H9 (cell line): Measurements from ENCODE around the gene NARF. TPM values are rescaled to one million over a fixed set of nuclear protein-coding genes. Genes with fewer than 3 reads are reported as not detected.

Source experiments
- DNase-seq: peaks from one replicate; pipeline ENCODE4 v3.0.0-alpha.2; 2017
- H2AFZ ChIP-seq: one replicate; pipeline ENCODE4 v1.6.1; 2013; ENCODE audit warnings: mild to moderate bottlenecking, low read length, control low read depth, moderate library complexity
- H2AK5ac ChIP-seq: 2 replicates; pipeline ENCODE4 v1.6.1; 2013; ENCODE audit warnings: low read length, control low read depth, mixed read lengths; ENCODE audit not compliant: insufficient read length
- H2BK120ac ChIP-seq: one replicate; pipeline ENCODE4 v1.6.1; 2013; ENCODE audit warnings: low read depth, mild to moderate bottlenecking, low read length, control low read depth, inconsistent platforms; ENCODE audit not compliant: poor library complexity, severe bottlenecking
- H2BK12ac ChIP-seq: 2 replicates; pipeline ENCODE4 v1.6.1; 2013; ENCODE audit warnings: low read length, control low read depth, mixed read lengths, low read depth; ENCODE audit not compliant: insufficient read length
- H2BK15ac ChIP-seq: 2 replicates; pipeline ENCODE4 v1.6.1; 2013; ENCODE audit warnings: low read depth, low read length, control low read depth
- H2BK20ac ChIP-seq: one replicate; pipeline ENCODE4 v1.6.1; 2013; ENCODE audit warnings: low read depth, mild to moderate bottlenecking, low read length, control low read depth, inconsistent platforms; ENCODE audit not compliant: poor library complexity, severe bottlenecking
- H2BK5ac ChIP-seq: 2 replicates; pipeline ENCODE4 v1.6.1; 2013; ENCODE audit warnings: low read length, control low read depth, mixed read lengths; ENCODE audit not compliant: insufficient read length
- H3K14ac ChIP-seq: 2 replicates; pipeline ENCODE4 v1.6.1; 2013; ENCODE audit warnings: low read length, control low read depth; ENCODE audit not compliant: insufficient read depth
- H3K18ac ChIP-seq: 2 replicates; pipeline ENCODE4 v1.6.1; 2013; ENCODE audit warnings: low read depth, mild to moderate bottlenecking, mixed read lengths, low read length, control low read depth; ENCODE audit not compliant: insufficient read length
- H3K23ac ChIP-seq: 2 replicates; pipeline ENCODE4 v1.6.1; 2013; ENCODE audit warnings: low read length, control low read depth, mixed read lengths, low read depth; ENCODE audit not compliant: insufficient read length
- H3K23me2 ChIP-seq: 2 replicates; pipeline ENCODE4 v1.6.1; 2013; ENCODE audit warnings: low read depth, mild to moderate bottlenecking, mixed read lengths, low read length, control low read depth; ENCODE audit not compliant: insufficient read length, poor library complexity, severe bottlenecking
- H3K27ac ChIP-seq: 2 replicates; pipeline ENCODE4 v1.5.1; 2013; ENCODE audit warnings: low read length, control low read depth, mixed read lengths, low read depth; ENCODE audit not compliant: insufficient read length
- H3K27me3 ChIP-seq: 2 replicates; pipeline ENCODE4 v1.6.1; 2013; ENCODE audit warnings: low read length, control low read depth, inconsistent platforms; ENCODE audit not compliant: insufficient read depth
- H3K4ac ChIP-seq: 2 replicates; pipeline ENCODE4 v1.6.1; 2013; ENCODE audit warnings: low read depth, mild to moderate bottlenecking, control low read depth, inconsistent platforms, low read length, moderate library complexity
- H3K4me1 ChIP-seq: 2 replicates; pipeline ENCODE4 v1.6.1; 2013; ENCODE audit warnings: low read length, control low read depth, inconsistent platforms; ENCODE audit not compliant: insufficient read depth
- H3K4me2 ChIP-seq: 2 replicates; pipeline ENCODE4 v1.6.1; 2013; ENCODE audit warnings: low read length, control low read depth, mixed read lengths; ENCODE audit not compliant: insufficient read length, insufficient read depth
- H3K56ac ChIP-seq: 2 replicates; pipeline ENCODE4 v1.6.1; 2013; ENCODE audit warnings: low read depth, mild to moderate bottlenecking, mixed read lengths, low read length, control low read depth; ENCODE audit not compliant: insufficient read length
- H3K79me1 ChIP-seq: 2 replicates; pipeline ENCODE4 v1.6.1; 2013; ENCODE audit warnings: low read depth, mild to moderate bottlenecking, moderate library complexity, low read length, control low read depth, inconsistent platforms; ENCODE audit not compliant: insufficient read depth, poor library complexity, severe bottlenecking
- H3K79me2 ChIP-seq: 2 replicates; pipeline ENCODE4 v1.6.1; 2013; ENCODE audit warnings: low read length, control low read depth, inconsistent platforms; ENCODE audit not compliant: insufficient read depth
- H3K9ac ChIP-seq: 2 replicates; pipeline ENCODE4 v1.6.1; 2013; ENCODE audit warnings: low read length, control low read depth, mixed read lengths; ENCODE audit not compliant: insufficient read length; ENCODE audit errors: extremely low read depth
- H3K9me3 ChIP-seq: one replicate; pipeline ENCODE4 v1.6.1; 2013; ENCODE audit warnings: low read depth, low read length, inconsistent platforms; ENCODE audit not compliant: control insufficient read depth
- H3T11ph ChIP-seq: one replicate; pipeline ENCODE4 v1.6.1; 2013; ENCODE audit warnings: mild to moderate bottlenecking, low read length, control low read depth, inconsistent platforms
- H4K20me1 ChIP-seq: one replicate; pipeline ENCODE4 v1.6.1; 2013; ENCODE audit not compliant: control insufficient read depth, insufficient read length, insufficient read depth
- H4K5ac ChIP-seq: 2 replicates; pipeline ENCODE4 v1.6.1; 2013; ENCODE audit warnings: low read depth, mild to moderate bottlenecking, mixed read lengths, low read length, control low read depth; ENCODE audit not compliant: insufficient read length
- H4K8ac ChIP-seq: replicated peaks from 2 replicates; pipeline ENCODE4 v1.6.1; 2013; ENCODE audit warnings: low read length, control low read depth, mixed read lengths, low read depth; ENCODE audit not compliant: insufficient read length
- H4K91ac ChIP-seq: 2 replicates; pipeline ENCODE4 v1.6.1; 2013; ENCODE audit warnings: low read depth, mild to moderate bottlenecking, moderate library complexity, mixed read lengths, low read length, control low read depth; ENCODE audit not compliant: insufficient read length
- H3K27ac Mint-ChIP-seq, 3 experiments: 2 replicates in 2 of 3; 3 replicates in 1 of 3; pipeline ENCODE4 v1.8.0; 2020 to 2021; ENCODE audit warnings: mixed read lengths in 3 of 3, mild to moderate bottlenecking in 1 of 3, moderate library complexity in 1 of 3
- H3K27me3 Mint-ChIP-seq: 2 replicates; pipeline ENCODE4 v1.8.0; 2021; ENCODE audit warnings: low read depth, mild to moderate bottlenecking, moderate library complexity, mixed read lengths
- H3K36me3 Mint-ChIP-seq, 3 experiments: 2 replicates in 2 of 3; 3 replicates in 1 of 3; pipeline ENCODE4 v1.8.0; 2020 to 2021; ENCODE audit warnings: low read depth in 3 of 3, mixed read lengths in 3 of 3; ENCODE audit not compliant: insufficient read depth in 1 of 3
- H3K4me1 Mint-ChIP-seq, 2 experiments: 2 replicates each; pipeline ENCODE4 v1.8.0; 2020; ENCODE audit warnings: mixed read lengths in 2 of 2
- H3K4me3 Mint-ChIP-seq, 2 experiments: 2 replicates in 1 of 2; 3 replicates in 1 of 2; pipeline ENCODE4 v1.8.0; 2020 to 2021; ENCODE audit warnings: mild to moderate bottlenecking in 2 of 2, mixed read lengths in 2 of 2, moderate library complexity in 1 of 2
- H3K9me3 Mint-ChIP-seq, 2 experiments: 2 replicates in 1 of 2; 3 replicates in 1 of 2; pipeline ENCODE4 v1.8.0; 2020; ENCODE audit warnings: mild to moderate bottlenecking in 2 of 2, mixed read lengths in 2 of 2, moderate library complexity in 1 of 2
- WGBS: extraction: QIAGEN DNeasy Blood & Tissue Kit; methylation state at CpG from one replicate; pipeline ENCODE4 v1.1.7; 2013; ENCODE audit warnings: missing lambda C conversion rate, low lambda C conversion rate, mixed read lengths; ENCODE audit not compliant: insufficient read length; ENCODE audit errors: extremely low coverage; 5-methylcytosine and 5-hydroxymethylcytosine counted together
- total RNA-seq: library from RNA; stranded (reverse); gene quantifications from 2 replicates; pipeline ENCODE4 v1.2.1, GENCODE V29; 2021
- TF ChIP-seq, protein P1 (sequence below): fragments of 200-600 bp; sonication (generic); conservative IDR thresholded peaks from 3 replicates; pipeline ENCODE4 v1.8.0; 2021; ENCODE audit warnings: antibody characterized with exemption, mild to moderate bottlenecking

NARF gene
- total RNA-seq, 1 experiment from 2014 or later = 124 TPM

DNA sequence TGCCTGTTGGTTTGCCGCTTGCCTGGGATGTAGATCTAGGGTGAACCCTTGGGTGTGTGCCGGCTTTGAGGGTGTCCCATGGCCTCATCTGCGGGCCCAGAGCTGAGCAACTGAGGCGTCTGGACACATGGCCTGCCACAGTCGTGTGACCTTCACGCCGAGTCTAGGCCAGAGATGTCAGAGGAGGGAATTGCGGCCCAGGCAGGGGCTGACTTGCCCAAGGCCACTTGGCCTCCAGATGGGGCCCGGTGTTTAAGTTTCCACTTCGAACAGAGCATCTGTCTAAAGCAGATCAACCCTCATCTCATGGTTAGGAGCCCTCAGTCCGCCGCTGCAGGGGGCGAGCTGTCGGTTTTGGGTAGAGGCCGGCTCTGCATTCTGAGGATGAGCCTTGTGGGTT, 33.0 kb downstream of the NARF start:
- Histone ChIP-seq H3K4me1 (no peaks in the 10 kb centered on the region), H2AFZ (no peak overlapping the region), H4K5ac (no peak overlapping the region), H2BK20ac (no peak overlapping the region), H2BK120ac (no peak overlapping the region), H3K14ac (no peak overlapping the region), H4K20me1 (peaks cover under 1% of the 10 kb centered on the region), H3K79me2 (no peaks in the 10 kb centered on the region), H4K91ac (no peak overlapping the region), H3T11ph (no peak overlapping the region), H3K27me3 (no peaks in the 10 kb centered on the region; the same call in 1 of the 2 replicates), H3K23me2 (no peaks in the 10 kb centered on the region), H3K56ac (no peak overlapping the region), H3K23ac (no peak overlapping the region), H3K9me3 (no peaks in the 10 kb centered on the region), H2AK5ac (no peak overlapping the region), H3K79me1 (no peaks in the 10 kb centered on the region), H3K27ac (no peak overlapping the region), H3K4me2 (no peak overlapping the region), H2BK5ac (no peak overlapping the region), H2BK12ac (no peak overlapping the region), H2BK15ac (no peak overlapping the region), H3K18ac (no peak overlapping the region), H4K8ac (no peak overlapping the region), H3K4ac (no peak overlapping the region), H3K9ac (no peak overlapping the region)
- no peak overlapping the region for H3K27ac Mint-ChIP-seq
- H3K27me3 Mint-ChIP-seq = peaks cover 10% of the 10 kb centered on the region
- peaks cover 0 to 2% of the 10 kb centered on the region in 2 experiments; a peak in 1 of 5 replicates for H3K9me3 Mint-ChIP-seq
- TF ChIP-seq, protein P1, sequence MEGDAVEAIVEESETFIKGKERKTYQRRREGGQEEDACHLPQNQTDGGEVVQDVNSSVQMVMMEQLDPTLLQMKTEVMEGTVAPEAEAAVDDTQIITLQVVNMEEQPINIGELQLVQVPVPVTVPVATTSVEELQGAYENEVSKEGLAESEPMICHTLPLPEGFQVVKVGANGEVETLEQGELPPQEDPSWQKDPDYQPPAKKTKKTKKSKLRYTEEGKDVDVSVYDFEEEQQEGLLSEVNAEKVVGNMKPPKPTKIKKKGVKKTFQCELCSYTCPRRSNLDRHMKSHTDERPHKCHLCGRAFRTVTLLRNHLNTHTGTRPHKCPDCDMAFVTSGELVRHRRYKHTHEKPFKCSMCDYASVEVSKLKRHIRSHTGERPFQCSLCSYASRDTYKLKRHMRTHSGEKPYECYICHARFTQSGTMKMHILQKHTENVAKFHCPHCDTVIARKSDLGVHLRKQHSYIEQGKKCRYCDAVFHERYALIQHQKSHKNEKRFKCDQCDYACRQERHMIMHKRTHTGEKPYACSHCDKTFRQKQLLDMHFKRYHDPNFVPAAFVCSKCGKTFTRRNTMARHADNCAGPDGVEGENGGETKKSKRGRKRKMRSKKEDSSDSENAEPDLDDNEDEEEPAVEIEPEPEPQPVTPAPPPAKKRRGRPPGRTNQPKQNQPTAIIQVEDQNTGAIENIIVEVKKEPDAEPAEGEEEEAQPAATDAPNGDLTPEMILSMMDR = no peak
- peaks cover 6 to 27% (median 21%) of the 10 kb centered on the region in 3 experiments for H3K36me3 Mint-ChIP-seq
- no peak overlapping the region for H3K4me3 Mint-ChIP-seq
- WGBS = no CpG with 5 or more reads among the region's 15 CpGs
- peaks cover 8 to 16% of the 10 kb centered on the region in 2 experiments for H3K4me1 Mint-ChIP-seq
- no peak for DNase-seq
